Measurements from ENCODE around the gene CALY.

Gene CALY

GRCh38 chr10:133287832-133288500 lies 48.7 kb downstream of the CALY start:
- DNase-seq (ENCODE audit: low read depth in 3 of 3) = no peak

DNA sequence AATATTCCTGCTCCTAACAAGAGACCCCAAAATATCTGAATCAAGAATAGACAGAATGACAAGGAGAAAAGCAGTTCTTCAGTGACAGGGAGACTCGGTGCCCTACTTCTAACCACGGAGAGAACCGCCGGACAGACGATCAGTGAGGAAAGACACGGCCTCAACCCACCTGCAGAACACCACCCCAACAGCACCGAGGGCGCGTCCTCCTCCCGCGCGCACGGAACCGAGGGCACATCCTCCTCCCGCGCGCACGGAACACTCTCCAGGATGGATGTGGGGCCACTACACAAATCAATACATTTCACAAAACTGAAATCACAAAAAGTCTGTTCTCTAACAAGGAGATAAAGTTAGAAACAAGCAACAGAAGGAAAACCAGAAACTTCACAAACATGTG lies 50.3 kb downstream of the CALY start:
- DNase-seq (ENCODE audit: low read depth in 3 of 3) = no peak

- DNase-seq (ENCODE audit: low read depth in 3 of 3) = no peak
These were observed 51.5 kb downstream of the CALY start for GRCh38 chr10:133285217-133285616.

DNA sequence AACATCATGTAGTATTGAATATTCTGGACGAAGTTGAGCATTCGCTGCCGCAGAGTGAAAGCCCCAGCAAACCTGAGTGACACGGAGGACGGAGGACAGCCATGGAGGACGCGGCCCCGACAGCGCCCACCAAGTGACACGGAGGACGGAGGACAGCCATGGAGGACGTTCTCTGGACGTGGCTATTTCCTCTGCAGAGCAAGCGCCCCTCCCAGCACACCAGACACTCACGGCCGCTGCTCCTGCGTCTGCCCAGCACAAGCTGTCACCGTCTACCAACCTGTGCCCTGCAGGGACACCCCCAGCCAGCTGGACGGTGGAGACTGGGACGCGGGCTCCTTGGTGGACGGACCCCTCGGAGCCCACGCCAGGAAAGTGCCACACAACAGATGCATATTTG lies 52.8 kb downstream of the CALY start:
- DNase-seq (ENCODE audit: low read depth in 3 of 3) = no peak

- DNase-seq (ENCODE audit: low read depth in 3 of 3) = no peak
These were observed 53.8 kb downstream of the CALY start for GRCh38 chr10:133282846-133283390.

DNA sequence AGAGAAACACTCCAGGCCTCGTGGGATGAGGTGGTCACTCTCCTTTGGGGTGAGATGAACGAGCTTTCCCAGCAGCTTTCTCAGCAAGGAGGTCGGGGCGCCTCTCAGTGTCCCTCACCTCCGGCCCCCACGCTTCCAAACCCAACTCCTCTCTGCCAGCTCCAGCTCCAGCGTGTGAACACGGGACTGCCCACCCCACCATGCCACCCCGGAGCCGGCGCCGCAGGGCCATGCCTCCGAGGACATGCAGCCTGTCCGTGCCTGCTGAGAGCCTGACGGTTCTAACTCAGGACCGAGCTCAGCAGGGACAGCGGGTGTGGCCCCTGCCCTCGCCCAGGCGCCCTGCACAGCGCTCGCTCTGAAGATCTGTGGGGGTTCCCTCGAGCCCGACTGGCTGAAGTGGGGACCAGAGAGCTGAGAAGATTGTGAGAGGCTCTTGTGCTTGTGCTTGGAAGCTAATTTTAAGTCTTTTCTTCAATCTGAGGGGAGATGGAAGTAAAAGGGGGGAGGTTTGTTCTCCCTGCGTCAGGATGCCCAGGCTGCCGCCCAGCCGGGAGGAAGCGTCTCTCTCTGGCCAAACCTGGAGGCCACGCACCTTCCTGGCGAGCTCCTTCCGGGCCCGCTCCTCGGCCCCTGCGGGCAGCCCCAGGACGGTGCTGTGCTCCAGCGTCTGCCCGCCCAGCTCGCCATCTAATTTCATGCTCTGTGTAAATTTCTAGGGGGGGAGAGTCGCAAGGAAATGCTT lies 54.9 kb downstream of the CALY start:
- DNase-seq (ENCODE audit: low read depth in 3 of 3) = no peak

GRCh38 chr10:133281084-133281483 lies 55.6 kb downstream of the CALY start:
- DNase-seq (ENCODE audit: low read depth in 3 of 3) = no peak

DNA sequence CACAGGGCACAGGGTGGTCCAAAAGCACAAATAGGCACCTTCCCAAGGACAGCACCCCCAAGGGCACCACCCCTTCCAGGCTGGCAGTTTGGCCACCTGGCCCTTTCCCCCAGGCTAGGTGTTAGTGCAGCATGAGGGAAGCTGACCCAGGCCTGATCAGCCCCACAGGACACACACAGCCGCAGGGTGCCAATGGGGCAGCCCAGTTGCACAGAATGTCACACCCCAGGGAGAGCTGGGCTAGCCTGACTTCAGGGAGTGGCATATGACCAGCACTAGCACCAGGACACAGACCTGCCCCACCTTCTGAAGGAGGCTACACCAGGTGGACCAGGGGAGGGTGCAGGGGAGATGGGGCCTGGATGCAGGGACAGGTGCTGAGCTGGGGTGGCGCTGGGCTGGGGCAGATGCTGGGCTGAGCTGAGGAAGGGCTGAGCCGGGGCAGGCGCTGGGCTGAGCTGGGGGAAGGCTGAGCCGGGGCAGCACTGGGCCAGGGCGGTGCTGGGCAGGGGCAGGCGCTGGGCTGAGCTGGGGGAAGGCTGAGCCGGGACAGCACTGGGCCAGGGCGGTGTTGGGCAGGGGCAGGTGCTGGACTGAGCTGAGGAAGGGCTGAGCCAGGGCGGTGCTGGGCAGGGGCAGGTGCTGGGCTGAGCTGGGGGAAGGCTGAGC lies 56.2 kb downstream of the CALY start:
- no peak for DNase-seq (ENCODE audit: low read depth in 3 of 3)

GRCh38 chr10:133279326-133280226 lies 57.1 kb downstream of the CALY start:
- DNase-seq (ENCODE audit: low read depth in 3 of 3) = no peak

DNA sequence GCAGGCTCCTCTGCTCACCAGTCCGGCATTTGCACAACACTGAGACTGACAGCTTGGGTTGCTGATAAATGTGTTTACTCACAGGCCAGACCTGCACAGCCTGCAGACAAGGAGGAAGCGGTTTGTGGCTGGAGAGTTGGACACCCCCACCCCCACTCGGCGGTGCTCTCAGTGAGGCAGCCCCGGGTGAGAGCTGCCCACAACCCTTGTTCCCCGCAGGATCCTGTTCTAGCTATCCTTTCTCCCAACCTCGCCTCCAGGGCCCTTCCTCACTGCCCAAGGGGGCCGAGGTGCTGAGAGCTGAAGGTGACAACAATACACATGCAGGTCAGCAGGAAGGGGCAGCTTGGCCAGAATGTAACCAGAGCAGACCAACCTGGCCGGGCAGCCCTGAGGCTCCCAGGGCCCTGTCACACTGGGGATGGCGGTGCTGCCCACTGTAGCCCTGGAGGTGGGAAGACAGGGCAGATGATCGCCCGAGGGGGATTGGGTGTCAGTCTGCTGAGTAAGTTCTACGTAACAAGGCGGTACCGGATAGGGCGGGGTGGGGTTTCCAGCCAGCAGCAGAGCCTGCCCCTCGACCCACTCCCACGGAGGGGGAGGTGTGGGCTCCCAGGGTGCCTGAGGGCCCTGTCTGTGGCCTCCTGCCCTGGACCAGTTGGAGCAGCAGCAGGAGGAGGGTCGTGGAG lies 58.0 kb downstream of the CALY start:
- DNase-seq (ENCODE audit: low read depth in 3 of 3) = peak in 1 of 3 experiments; percentile 50

GRCh38 chr10:133277993-133278576 lies 58.6 kb downstream of the CALY start:
- DNase-seq (ENCODE audit: low read depth in 3 of 3) = no peak

- DNase-seq (ENCODE audit: low read depth in 3 of 3) = no peak
These were observed 59.3 kb downstream of the CALY start for GRCh38 chr10:133277277-133277992.

GRCh38 chr10:133276435-133277201 lies 60.1 kb downstream of the CALY start, which contains the start of gene ADAM8:
ADAM8 (minus strand) TSS chr10:133276868; CDS start chr10:133276817, 51 bp downstream.
- DNase-seq (ENCODE audit: low read depth in 3 of 3) = peak in 1 of 3 experiments; percentile 80

DNA sequence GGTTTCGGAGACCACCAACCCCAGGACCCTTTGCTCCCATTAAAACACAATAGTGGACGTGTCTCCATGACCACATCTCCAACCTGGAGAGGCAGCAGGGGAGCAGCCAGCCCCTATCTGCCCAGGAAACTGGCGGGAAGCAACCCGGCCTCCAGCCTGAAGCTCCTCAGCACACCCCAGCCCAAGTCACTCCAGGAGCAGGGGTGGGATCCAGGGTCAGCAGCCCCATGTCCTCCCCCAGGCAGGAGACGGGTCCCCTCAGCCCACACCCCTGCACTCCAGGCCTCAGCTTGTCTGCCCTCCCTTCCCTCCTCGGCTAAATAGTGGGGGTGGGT lies 60.6 kb downstream of the CALY start:
- no peak for DNase-seq (ENCODE audit: low read depth in 3 of 3)

DNA sequence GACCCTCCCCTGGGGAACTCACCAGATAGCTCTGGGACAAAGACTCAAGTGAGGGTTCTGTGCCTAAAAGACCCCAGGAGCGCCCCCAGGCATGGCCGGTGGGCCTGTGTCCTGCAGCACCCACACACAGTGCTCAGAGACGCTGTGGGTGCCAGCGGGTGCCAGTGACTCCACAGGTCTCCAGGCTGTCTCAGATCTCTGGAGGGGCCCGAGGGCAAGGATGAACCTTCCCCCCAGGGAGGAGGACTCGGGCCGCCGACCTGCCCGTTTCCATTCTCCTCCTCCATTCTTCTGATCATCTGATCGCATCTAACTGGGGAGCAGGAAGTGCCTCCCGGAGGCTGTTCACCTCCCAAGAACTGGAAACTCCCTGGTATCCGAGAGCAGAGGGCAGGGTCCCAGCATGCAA lies 61.0 kb downstream of the CALY start:
- DNase-seq (ENCODE audit: low read depth in 3 of 3) = peak in 1 of 3 experiments; percentile 47

DNA sequence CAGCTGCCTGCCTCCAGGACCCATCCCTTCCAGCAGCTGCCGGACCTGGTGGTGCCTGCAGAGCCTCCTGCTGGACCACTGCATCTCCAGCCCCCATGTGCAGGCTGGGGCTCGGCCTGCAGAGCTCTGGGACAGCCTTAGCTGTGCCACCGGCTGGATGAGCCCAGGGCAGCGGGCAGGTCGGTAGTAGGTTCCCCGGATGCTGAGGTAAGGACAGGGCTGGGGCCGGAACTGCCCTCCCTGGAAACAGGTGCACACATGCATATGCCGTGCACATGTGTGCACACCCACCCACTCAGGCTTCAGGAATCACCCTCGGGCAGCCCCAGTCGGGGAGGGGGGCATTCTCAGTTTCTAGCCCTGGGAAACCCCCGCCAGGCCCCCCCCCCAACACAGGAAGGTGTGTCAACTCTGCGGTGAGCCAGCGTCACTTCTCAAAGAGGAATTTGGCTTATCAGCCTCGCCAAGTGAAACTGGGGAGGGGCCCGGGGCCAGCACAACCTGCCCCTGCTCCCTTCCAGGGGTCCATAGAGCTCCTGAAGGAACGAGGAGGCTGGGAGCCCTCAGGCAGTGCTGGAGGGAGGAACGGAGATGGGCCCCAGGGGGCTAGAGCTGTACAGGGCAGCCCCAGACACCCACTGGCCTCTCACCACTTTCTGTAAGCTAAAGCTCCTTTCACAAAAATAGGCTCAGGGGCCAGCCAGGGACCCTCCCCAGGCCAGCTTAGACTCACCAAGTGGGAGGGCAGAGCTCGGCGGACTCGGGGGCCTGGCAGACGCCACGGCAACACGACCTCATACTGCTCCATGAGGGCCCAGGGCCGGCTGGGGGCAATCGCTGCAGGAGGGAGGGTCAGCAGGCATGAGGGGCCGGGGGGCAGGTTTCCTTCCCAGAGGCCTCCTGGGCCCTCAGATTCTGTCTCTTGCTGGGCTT lies 61.7 kb downstream of the CALY start:
- DNase-seq (ENCODE audit: low read depth in 3 of 3) = peak; percentile 74 to 89 (median 76)
